Mesothelial cell of epicardium (in vitro differentiated cells): Measurements from ENCODE around the gene ADGRA1. TPM values are rescaled to one million over a fixed set of nuclear protein-coding genes. Genes with fewer than 3 reads are reported as not detected.

Source experiments
- DNase-seq, 2 experiments: peaks; one replicate each; pipeline ENCODE4 v3.0.0; 2021; ENCODE audit warnings: low spot score in 2 of 2; ENCODE audit not compliant: unreplicated experiment in 2 of 2
- H3K27ac Mint-ChIP-seq: 2 replicates; pipeline ENCODE4 v1.8.0; 2021; ENCODE audit warnings: mixed read lengths
- H3K27me3 Mint-ChIP-seq: 2 replicates; pipeline ENCODE4 v1.8.0; 2021; ENCODE audit warnings: low read depth, mixed read lengths
- H3K36me3 Mint-ChIP-seq: 2 replicates; pipeline ENCODE4 v1.8.0; 2021; ENCODE audit warnings: mixed read lengths
- H3K4me1 Mint-ChIP-seq: 2 replicates; pipeline ENCODE4 v1.8.0; 2021; ENCODE audit warnings: mixed read lengths
- H3K4me3 Mint-ChIP-seq: 2 replicates; pipeline ENCODE4 v1.8.0; 2021; ENCODE audit warnings: mild to moderate bottlenecking, moderate library complexity, mixed read lengths
- H3K9me3 Mint-ChIP-seq: 2 replicates; pipeline ENCODE4 v1.8.0; 2021; ENCODE audit warnings: mixed read lengths
- total RNA-seq: library from RNA; stranded (reverse); gene quantifications from 3 replicates; pipeline ENCODE4 v1.2.1, GENCODE V29; 2021
- TF ChIP-seq, protein P1 (sequence below): fragments of 200-600 bp; sonication (generic); IDR thresholded peaks from one replicate; pipeline ENCODE4 v1.5.0; 2021; ENCODE audit warnings: antibody characterized with exemption; ENCODE audit not compliant: unreplicated experiment

Gene ADGRA1
- total RNA-seq, 1 donor from 2014 or later, result not detected

DNA sequence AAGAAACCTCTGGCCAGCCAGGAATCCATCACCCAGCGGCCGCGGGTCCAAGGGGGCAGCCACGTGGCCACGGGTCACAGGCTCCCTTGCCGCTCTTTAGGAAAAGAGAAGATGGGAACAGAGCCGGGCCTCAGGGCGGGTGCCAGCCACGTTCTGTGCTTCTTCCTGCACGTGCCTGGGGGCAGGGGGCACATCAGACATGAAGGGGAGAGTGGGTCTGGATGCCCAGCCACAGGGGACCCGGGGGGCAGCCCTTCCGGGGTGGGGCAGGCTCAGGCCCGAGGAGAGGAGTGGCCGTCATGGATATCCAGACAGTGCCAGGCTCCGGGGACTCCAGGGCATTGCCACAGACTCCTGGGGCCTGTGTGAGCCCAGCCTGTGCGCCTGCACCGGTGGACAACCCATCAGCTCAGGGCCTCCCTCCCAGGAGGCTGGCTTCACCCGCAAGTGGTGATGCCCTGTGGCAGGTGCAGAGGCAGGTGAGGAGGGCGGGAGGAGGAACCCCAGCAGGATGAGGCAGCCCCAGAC, 31.0 kb upstream of the ADGRA1 start:
- Mint-ChIP-seq H3K36me3 (no peaks in the 10 kb centered on the region), H3K4me1 (no peaks in the 10 kb centered on the region), H3K27ac (no peak overlapping the region), H3K9me3 (no peaks in the 10 kb centered on the region), H3K27me3 (peaks cover 13% of the 10 kb centered on the region), H3K4me3 (no peak overlapping the region)
- TF ChIP-seq, protein P1, sequence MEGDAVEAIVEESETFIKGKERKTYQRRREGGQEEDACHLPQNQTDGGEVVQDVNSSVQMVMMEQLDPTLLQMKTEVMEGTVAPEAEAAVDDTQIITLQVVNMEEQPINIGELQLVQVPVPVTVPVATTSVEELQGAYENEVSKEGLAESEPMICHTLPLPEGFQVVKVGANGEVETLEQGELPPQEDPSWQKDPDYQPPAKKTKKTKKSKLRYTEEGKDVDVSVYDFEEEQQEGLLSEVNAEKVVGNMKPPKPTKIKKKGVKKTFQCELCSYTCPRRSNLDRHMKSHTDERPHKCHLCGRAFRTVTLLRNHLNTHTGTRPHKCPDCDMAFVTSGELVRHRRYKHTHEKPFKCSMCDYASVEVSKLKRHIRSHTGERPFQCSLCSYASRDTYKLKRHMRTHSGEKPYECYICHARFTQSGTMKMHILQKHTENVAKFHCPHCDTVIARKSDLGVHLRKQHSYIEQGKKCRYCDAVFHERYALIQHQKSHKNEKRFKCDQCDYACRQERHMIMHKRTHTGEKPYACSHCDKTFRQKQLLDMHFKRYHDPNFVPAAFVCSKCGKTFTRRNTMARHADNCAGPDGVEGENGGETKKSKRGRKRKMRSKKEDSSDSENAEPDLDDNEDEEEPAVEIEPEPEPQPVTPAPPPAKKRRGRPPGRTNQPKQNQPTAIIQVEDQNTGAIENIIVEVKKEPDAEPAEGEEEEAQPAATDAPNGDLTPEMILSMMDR, result no peak
- DNase-seq, result no peak

DNA sequence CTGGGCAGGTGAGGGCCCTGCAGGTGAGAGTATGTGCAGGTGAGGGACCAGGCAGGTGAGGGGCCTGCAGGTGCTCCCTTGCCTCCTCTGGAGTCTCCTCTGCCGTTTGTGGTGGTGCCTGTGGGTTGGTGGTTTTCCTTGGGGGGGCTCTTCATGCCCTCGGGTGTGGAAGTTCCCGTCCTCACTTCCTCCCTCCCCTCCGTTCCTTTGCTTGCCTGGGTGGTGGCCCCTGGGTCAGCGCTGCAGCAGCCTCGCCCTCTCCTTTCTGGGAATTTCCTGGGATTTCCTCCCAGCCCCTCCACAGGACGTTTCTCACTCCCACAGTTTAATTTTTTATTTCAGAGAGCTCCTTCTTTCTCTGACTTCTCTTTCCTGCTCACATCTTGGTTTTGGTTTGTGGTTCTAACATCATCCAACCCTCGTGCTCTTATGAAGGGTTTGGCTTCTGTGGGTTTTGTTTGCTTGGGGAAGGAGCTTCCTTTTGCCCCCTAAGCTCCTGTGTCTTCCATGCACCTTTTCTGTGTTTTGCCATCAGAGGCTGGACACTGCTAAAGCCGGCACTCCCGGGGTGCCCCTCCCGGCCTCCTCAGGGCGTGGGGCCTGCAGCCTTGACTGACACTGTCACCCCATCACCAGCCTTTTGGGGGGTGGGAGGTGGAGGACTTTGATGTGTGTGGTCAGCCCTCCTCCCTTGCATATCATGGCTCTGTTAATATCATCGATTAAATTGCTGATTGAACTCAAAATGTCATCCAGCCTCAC, 29.2 kb upstream of the ADGRA1 start:
- DNase-seq, result no peak
- H3K4me3 Mint-ChIP-seq, result no peak overlapping the region
- TF ChIP-seq, protein P1, result no peak
- no peaks in the 10 kb centered on the region for H3K36me3 Mint-ChIP-seq
- peaks cover 20% of the 10 kb centered on the region for H3K27me3 Mint-ChIP-seq
- H3K9me3 Mint-ChIP-seq, result no peaks in the 10 kb centered on the region
- H3K4me1 Mint-ChIP-seq, result no peaks in the 10 kb centered on the region
- H3K27ac Mint-ChIP-seq, result no peak overlapping the region

DNA sequence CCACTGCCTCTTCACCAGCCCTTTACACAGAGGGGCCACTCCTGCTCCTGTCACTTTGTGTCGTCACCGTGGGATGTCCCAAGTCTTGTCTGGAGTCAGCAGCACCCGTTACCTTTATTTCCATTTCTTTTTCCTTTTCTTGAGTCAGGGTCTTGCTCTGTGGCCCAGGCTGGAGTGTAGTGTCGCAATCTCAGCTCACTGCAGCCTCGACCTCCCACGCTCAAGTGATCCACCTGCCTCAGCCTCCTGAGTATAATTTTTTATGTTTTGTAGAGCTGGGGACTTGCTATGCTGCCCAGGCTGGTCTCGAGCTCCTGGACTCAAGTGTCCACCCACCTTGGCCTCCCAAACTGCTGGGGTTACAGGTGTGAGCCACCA, 28.6 kb upstream of the ADGRA1 start:
- H3K27me3 Mint-ChIP-seq, result peaks cover 20% of the 10 kb centered on the region
- DNase-seq, result no peak
- no peaks in the 10 kb centered on the region for H3K36me3 Mint-ChIP-seq
- H3K9me3 Mint-ChIP-seq, result no peaks in the 10 kb centered on the region
- no peak overlapping the region for H3K4me3 Mint-ChIP-seq
- H3K27ac Mint-ChIP-seq, result no peak overlapping the region
- TF ChIP-seq, protein P1, result no peak
- H3K4me1 Mint-ChIP-seq, result no peaks in the 10 kb centered on the region

- Mint-ChIP-seq H3K9me3 (no peaks in the 10 kb centered on the region), H3K36me3 (no peaks in the 10 kb centered on the region), H3K27ac (no peak overlapping the region), H3K27me3 (peaks cover 20% of the 10 kb centered on the region), H3K4me3 (no peak overlapping the region), H3K4me1 (no peaks in the 10 kb centered on the region)
- TF ChIP-seq, protein P1, result no peak
- no peak for DNase-seq
Observed at GRCh38 chr10:133059571-133059970, 28.2 kb upstream of the ADGRA1 start.

GRCh38 chr10:133060022-133060421, 27.7 kb upstream of the ADGRA1 start:
- Mint-ChIP-seq H3K27me3 (peaks cover 20% of the 10 kb centered on the region), H3K27ac (no peak overlapping the region), H3K4me3 (no peak overlapping the region), H3K9me3 (no peaks in the 10 kb centered on the region), H3K4me1 (no peaks in the 10 kb centered on the region), H3K36me3 (no peaks in the 10 kb centered on the region)
- TF ChIP-seq, protein P1, result no peak
- DNase-seq, result no peak
